Keratinocyte (primary cell): ENCODE measurements around the gene BID. TPM values are rescaled to one million over a fixed set of nuclear protein-coding genes. Genes with fewer than 3 reads are reported as not detected.

Experiments
- DNase-seq: peaks from one replicate; pipeline ENCODE4 v3.0.0-alpha.2; 2011; ENCODE audit warnings: low read depth, missing footprints, low spot score
- FAIRE-seq: peaks from 2 replicates; lab custom pipeline; 2011; peaks lifted over from hg19 to GRCh38; lab: Jason Lieb, UNC
- H2AFZ ChIP-seq: 2 replicates; pipeline ENCODE4 v1.6.0; 2012; ENCODE audit warnings: low read length, control low read depth, inconsistent platforms; ENCODE audit not compliant: control insufficient read depth
- H3K27ac ChIP-seq: 2 replicates; pipeline ENCODE4 v1.5.1; 2011; ENCODE audit warnings: low read length; ENCODE audit not compliant: control insufficient read depth, insufficient read depth
- H3K27me3 ChIP-seq: 3 replicates; pipeline ENCODE4 v1.6.0; 2011; ENCODE audit warnings: low read length; ENCODE audit not compliant: control insufficient read depth, insufficient read depth; ENCODE audit errors: extremely low read depth
- H3K36me3 ChIP-seq, 2 experiments: 2 replicates in 1 of 2; 3 replicates in 1 of 2; pipeline ENCODE4 v1.5.1; 2011; ENCODE audit warnings: low read length in 2 of 2, mild to moderate bottlenecking in 1 of 2; ENCODE audit not compliant: control insufficient read depth in 2 of 2, insufficient read depth in 2 of 2; ENCODE audit errors: extremely low read depth in 1 of 2
- H3K4me1 ChIP-seq: 3 replicates; pipeline ENCODE4 v1.5.1; 2011; ENCODE audit warnings: low read length; ENCODE audit not compliant: control insufficient read depth, insufficient read depth; ENCODE audit errors: extremely low read depth
- H3K4me2 ChIP-seq: 3 replicates; pipeline ENCODE4 v1.6.0; 2011; ENCODE audit warnings: low read depth, low read length; ENCODE audit not compliant: control insufficient read depth, insufficient read depth; ENCODE audit errors: extremely low read depth
- H3K4me3 ChIP-seq, 3 experiments: fragments of 200-600 bp in 1 of 3; sonication (generic) in 1 of 3; 2 replicates in 2 of 3; 3 replicates in 1 of 3; pipeline ENCODE4 v1.5.1; 2011 to 2016; ENCODE audit warnings: low read length in 3 of 3, mild to moderate bottlenecking in 3 of 3, control low read depth in 2 of 3, inconsistent platforms in 1 of 3, low read depth in 1 of 3, mixed read lengths in 1 of 3, mixed run types in 1 of 3, moderate library complexity in 1 of 3; ENCODE audit not compliant: control insufficient read depth in 2 of 3, insufficient read depth in 2 of 3; ENCODE audit errors: extremely low read depth in 1 of 3
- H3K79me2 ChIP-seq: 2 replicates; pipeline ENCODE4 v1.6.0; 2012; ENCODE audit warnings: low read length; ENCODE audit not compliant: control insufficient read depth, insufficient read depth
- H3K9ac ChIP-seq: 3 replicates; pipeline ENCODE4 v1.6.0; 2011; ENCODE audit warnings: low read length; ENCODE audit not compliant: control insufficient read depth, insufficient read depth; ENCODE audit errors: extremely low read depth
- H3K9me1 ChIP-seq: 3 replicates; pipeline ENCODE4 v1.6.0; 2011; ENCODE audit warnings: low read length; ENCODE audit not compliant: control insufficient read depth, insufficient read depth; ENCODE audit errors: extremely low read depth
- H3K9me3 ChIP-seq: 2 replicates; pipeline ENCODE4 v1.5.1; 2012; ENCODE audit warnings: low read depth, low read length; ENCODE audit not compliant: control insufficient read depth
- H4K20me1 ChIP-seq: 3 replicates; pipeline ENCODE4 v1.6.0; 2011; ENCODE audit warnings: low read length; ENCODE audit not compliant: control insufficient read depth, insufficient read depth; ENCODE audit errors: extremely low read depth
- CTCF ChIP-seq, 3 experiments: IDR thresholded peaks in 1 of 3; conservative IDR thresholded peaks in 1 of 3; optimal IDR thresholded peaks in 1 of 3; 2 replicates in 2 of 3; 3 replicates in 1 of 3; pipeline versions ENCODE3 to v1.5.1; 2011; ENCODE audit warnings: low read length in 3 of 3, mild to moderate bottlenecking in 3 of 3, moderate library complexity in 2 of 3, control low read depth in 1 of 3, inconsistent platforms in 1 of 3; ENCODE audit not compliant: insufficient read depth in 2 of 3; ENCODE audit errors: extremely low read depth in 1 of 3
- EZH2 ChIP-seq: IDR thresholded peaks from one replicate; pipeline ENCODE4 v1.6.1; 2012; ENCODE audit warnings: inconsistent platforms, mild to moderate bottlenecking, low read length, moderate library complexity
- dilution Hi-C: fragments of 300-500 bp; cut with MboI; formaldehyde crosslinking; loops from one replicate; pipeline ENCODE4 v1.7.0; 2020; ENCODE audit warnings: low sequenced_read_pairs; ENCODE audit not compliant: extremely low pct_ligation_motif_present
- polyA plus RNA-seq, 5 experiments: library from polyadenylated mRNA; depleted of rRNA in 3 of 5; stranded (reverse) in 3 of 5; stranded (forward) in 1 of 5; unstranded in 1 of 5; fragments of >200 nt; gene quantifications; 1 replicate in 1 of 5; 2 replicates in 3 of 5; 3 replicates in 1 of 5; pipeline versions ENCODE4 v1.2.1 to v1.2.3, GENCODE V29; 2011 to 2012; ENCODE audit warnings: missing spikeins in 2 of 5, low read depth in 1 of 5, low replicate concordance in 1 of 5

BID gene
- polyA plus RNA-seq, 1 donor (not counting 4 experiments of a cell fraction or from before 2014, with no cell fraction given), result 46.0 TPM

- Histone ChIP-seq H3K9ac (no peak overlapping the region), H3K79me2 (no peaks in the 10 kb centered on the region), H3K4me1 (peaks cover 10% of the 10 kb centered on the region), H3K27me3 (no peaks in the 10 kb centered on the region), H3K9me3 (no peaks in the 10 kb centered on the region), H3K9me1 (no peaks in the 10 kb centered on the region), H3K4me3 (no peak overlapping the region), H3K4me2 (no peak overlapping the region), H3K36me3 (peaks cover 0 to 2% of the 10 kb centered on the region in 2 experiments), H2AFZ (no peak overlapping the region), H4K20me1 (no peaks in the 10 kb centered on the region), H3K27ac (no peak overlapping the region)
- FAIRE-seq (no peak), DNase-seq (no peak)
- TF ChIP-seq CTCF (optimal IDR thresholded peaks at IDR 0.05 in 1 of 3, IDR thresholded peaks at IDR 0.05 in 1 of 3, conservative IDR thresholded peaks at IDR 0.05 in 1 of 3; ENCODE audit: extremely low read depth in 1 of 3, insufficient read depth in 2 of 3, low read length in 3 of 3) (no peak), EZH2 (no peak)
- dilution Hi-C loops, result no loop called here
Measured at GRCh38 chr22:17748555-17749353, 25.5 kb downstream of the BID start.

GRCh38 chr22:17746916-17747315 lies 27.4 kb downstream of the BID start:
- Histone ChIP-seq H3K27ac (no peak overlapping the region), H2AFZ (no peak overlapping the region), H3K4me1 (peaks cover 10% of the 10 kb centered on the region), H3K9ac (no peak overlapping the region), H3K4me3 (no peak overlapping the region), H3K27me3 (no peaks in the 10 kb centered on the region), H3K9me1 (no peaks in the 10 kb centered on the region), H3K9me3 (no peaks in the 10 kb centered on the region), H3K79me2 (no peaks in the 10 kb centered on the region), H4K20me1 (no peaks in the 10 kb centered on the region), H3K4me2 (no peak overlapping the region), H3K36me3 (peaks cover 0 to 2% of the 10 kb centered on the region in 2 experiments)
- FAIRE-seq, result no peak
- no peak for TF ChIP-seq EZH2
- dilution Hi-C loops, result no loop called here
- DNase-seq, result no peak
